ENCODE results near the gene HSFX1.

GRCh38 chrX:149825424-149825823, 51.6 kb downstream of the HSFX1 start:
- TF ChIP-seq CTCF (IDR thresholded peaks at IDR 0.05 in 2 of 3, conservative IDR thresholded peaks at IDR 0.05 in 1 of 3; ENCODE audit: insufficient read depth in 2 of 3, low read depth in 1 of 3, low read length in 3 of 3) = peak; percentile 46 to 69 (median 48); a peak in 5 of 6 replicates
- TF ChIP-seq GMEB1 (CRISPR knock-in tag; IDR thresholded peaks at IDR 0.05) = no peak
- TF ChIP-seq CBFB (CRISPR knock-in tag; IDR thresholded peaks at IDR 0.05) = no peak
- no peak for TF ChIP-seq TFE3 (CRISPR knock-in tag; IDR thresholded peaks at IDR 0.05)
- TF ChIP-seq ZNF584 (CRISPR knock-in tag; IDR thresholded peaks at IDR 0.05; ENCODE audit: low read depth) = no peak
- no peak for TF ChIP-seq TCF7L2 (IDR thresholded peaks at IDR 0.05; ENCODE audit: low read depth, low read length)

All from K562 (cell line).